ENCODE measurements around the gene SLC17A2. TPM values are rescaled to one million over a fixed set of nuclear protein-coding genes. Genes with fewer than 3 reads are reported as not detected.

SLC17A2 gene
- total RNA-seq, 2 experiments from 2014 or later: not detected

DNA sequence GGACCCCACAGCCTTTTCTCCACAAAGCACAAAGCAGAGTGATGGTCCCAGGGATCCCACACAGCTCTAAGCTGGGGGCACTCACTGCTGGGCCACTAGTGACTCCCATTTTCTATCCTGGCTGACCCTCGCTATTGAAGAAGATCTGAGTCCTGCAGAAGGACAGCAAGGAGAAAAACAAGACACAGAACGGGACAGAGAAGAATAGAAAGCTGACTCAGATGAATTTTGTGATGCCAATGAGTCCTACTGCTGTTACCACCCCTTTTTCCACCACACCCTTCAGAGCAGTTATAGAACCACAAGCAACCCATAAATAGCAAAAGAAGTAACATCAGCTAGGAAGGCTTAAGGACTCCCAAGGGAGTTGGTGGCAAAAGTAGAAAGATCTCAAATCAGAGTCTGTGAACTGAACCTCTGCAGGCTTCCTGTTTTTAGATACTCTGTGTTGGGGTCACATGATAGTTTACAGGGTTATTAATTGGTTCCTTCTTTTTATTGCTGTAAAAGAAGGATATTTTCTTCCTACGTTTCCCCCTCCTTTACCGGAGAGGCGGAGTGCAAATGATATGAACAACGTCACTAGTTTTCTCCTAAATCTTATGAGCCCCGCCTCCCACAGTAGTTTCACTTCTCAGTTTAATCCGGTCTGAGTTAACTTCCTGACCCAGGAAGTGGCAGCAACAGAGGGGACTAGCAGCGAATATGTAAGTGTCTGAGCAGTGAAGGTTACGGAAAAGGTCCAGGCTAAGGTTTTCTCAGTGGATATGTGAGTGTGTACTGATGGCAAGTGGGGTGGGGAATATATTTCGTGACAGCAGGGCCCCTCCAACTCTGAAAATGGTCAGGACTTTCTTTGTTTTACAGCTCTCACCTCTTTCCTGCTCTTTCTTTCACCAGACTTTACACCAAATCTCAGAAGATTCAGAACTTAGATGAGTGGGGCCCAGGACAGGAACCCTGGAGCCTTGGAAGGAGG is 31.9 kb upstream of the SLC17A2 start, which contains the start of gene TRIM38:
Gene TRIM38 (plus strand): TSS at position 654 of the 979 bp plus-strand sequence. CDS start 3,721 bp downstream, outside the sequence.
- POLR2A ChIA-PET: interaction anchor here (0.7 to 7.4 kb wide), 25 partner anchors 10 to 824 kb away, joined by 3 to 78 read pairs (median 5); a partner anchor contains a TSS
- CTCF ChIA-PET: interaction anchor here (0.8 to 2.6 kb wide), 11 partner anchors 15 to 684 kb away, joined by 3 to 17 read pairs (median 3); a partner anchor contains a TSS
- H3K27ac Mint-ChIP-seq: peak within 1 kb of the TSS; percentile 96
- peaks cover 22% of the 10 kb centered on the region for H3K9me3 Mint-ChIP-seq
- DNase-seq: peak; percentile 84
- peaks cover 80% of the 10 kb centered on the region for H3K4me1 Mint-ChIP-seq
- H3K27me3 Mint-ChIP-seq: no peaks in the 10 kb centered on the region
- H3K36me3 Mint-ChIP-seq (ENCODE audit: low read depth): peaks cover 64% of the 10 kb centered on the region
- H3K4me3 Mint-ChIP-seq: peak within 1 kb of the TSS; percentile 96

DNA sequence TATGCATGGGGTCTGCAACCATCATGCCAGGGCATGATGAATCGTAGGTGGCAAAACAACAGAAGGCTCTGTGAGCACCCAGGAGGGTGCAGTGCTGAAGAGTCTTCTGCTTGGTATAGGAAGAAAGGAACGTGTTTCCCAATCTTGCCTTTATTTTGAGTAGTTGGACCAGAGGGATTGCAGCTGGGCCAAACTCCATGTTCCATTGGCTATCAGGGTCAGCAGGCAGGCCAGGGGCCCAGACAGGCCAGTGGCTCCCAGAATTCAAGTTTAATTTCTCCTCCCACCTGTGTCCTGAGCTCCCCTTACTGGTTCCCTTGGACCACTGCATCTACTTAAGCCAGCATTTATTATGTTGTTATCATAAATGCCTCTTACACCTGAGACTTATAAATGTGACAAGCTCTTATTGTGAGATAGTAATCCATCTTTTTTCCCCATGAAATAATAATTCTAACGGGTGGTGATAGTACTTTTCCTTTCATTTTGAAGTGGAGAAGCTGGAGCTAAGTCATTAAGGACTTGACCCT is 31.2 kb upstream of the SLC17A2 start:
- POLR2A ChIA-PET: interaction anchor here (0.8 to 7.4 kb wide), 19 partner anchors 8 to 824 kb away, joined by 3 to 78 read pairs (median 6); a partner anchor contains a TSS
- Mint-ChIP-seq H3K36me3 (ENCODE audit: low read depth) (peaks cover 56% of the 10 kb centered on the region), H3K4me1 (peaks cover 74% of the 10 kb centered on the region), H3K27ac (peak overlapping the region; percentile 96), H3K4me3 (peak overlapping the region; percentile 96), H3K27me3 (no peaks in the 10 kb centered on the region), H3K9me3 (peaks cover 22% of the 10 kb centered on the region)
- CTCF ChIA-PET: interaction anchor here (0.5 to 2.6 kb wide), 11 partner anchors 15 to 683 kb away, joined by 3 to 17 read pairs (median 3); a partner anchor contains a TSS
- no peak for DNase-seq

DNA sequence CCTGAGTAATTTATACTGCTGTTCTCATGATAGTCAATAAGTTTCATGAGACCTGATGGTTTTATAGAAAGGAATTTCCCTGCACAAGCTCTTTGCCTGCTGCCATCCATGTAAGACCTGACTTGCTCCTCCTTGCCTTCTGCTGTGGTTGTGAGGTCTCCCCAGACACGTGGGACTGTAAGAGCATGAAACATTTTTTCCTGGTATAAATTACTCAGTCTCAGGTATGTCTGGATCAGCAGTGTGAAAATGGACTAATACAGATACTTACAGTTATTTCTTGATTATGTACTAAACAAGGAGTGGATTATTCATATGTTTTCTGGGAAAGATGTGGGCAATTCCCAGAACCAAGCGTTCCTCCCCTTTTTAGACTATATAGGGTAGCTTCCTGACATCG is 30.2 kb upstream of the SLC17A2 start:
- Mint-ChIP-seq H3K9me3 (peaks cover 24% of the 10 kb centered on the region), H3K4me1 (peaks cover 64% of the 10 kb centered on the region), H3K36me3 (ENCODE audit: low read depth) (peaks cover 47% of the 10 kb centered on the region), H3K4me3 (no peak overlapping the region), H3K27me3 (no peaks in the 10 kb centered on the region), H3K27ac (peak overlapping the region; percentile 96)
- ChIA-PET CTCF (interaction anchor here (1.4 to 1.6 kb wide), 2 partner anchors 14 to 57 kb away, joined by 3 to 5 read pairs; a partner anchor contains a TSS), POLR2A (interaction anchor here (0.8 to 7.4 kb wide), 6 partner anchors 9 to 823 kb away, joined by 3 to 78 read pairs (median 16); a partner anchor contains a TSS)
- no peak for DNase-seq

DNA sequence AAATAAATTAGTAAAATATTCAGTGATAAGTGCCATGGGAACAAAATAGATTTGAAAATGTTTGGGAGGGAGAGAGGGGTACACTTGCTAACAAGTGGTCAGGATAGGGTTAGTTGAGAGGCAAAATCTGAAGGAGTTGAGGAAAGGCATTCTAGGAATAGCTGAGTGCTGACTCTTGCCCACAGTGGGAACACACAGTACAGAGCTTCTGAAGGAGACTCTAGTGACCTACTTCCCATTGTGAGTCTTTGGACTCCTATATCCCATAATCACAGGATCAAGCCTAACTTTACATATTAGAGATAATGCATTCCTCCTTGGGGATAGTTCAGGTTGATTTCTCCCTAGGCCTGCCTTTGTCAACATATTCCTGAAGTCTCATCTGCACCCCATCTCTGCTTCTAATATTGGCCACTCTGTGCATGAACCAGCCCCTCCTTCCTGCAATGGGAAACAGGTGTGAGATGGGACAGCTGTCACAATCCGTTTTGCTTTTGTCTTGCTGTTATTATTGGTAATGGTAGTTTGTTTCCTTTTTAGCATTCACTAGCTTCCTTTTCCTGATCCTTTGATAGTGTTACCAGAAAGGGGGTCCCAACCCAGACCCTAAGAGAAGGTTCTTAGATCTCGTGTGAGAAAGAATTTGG is 29.5 kb upstream of the SLC17A2 start:
- Mint-ChIP-seq H3K9me3 (peaks cover 24% of the 10 kb centered on the region), H3K4me3 (no peak overlapping the region), H3K36me3 (ENCODE audit: low read depth) (peaks cover 41% of the 10 kb centered on the region), H3K4me1 (peaks cover 58% of the 10 kb centered on the region), H3K27ac (peak overlapping the region; percentile 74), H3K27me3 (no peaks in the 10 kb centered on the region)
- no peak for DNase-seq
- CTCF ChIA-PET: interaction anchor here (1.9 kb wide), 1 partner anchor 13 kb away, joined by 9 read pairs; no protein-coding TSS in a partner anchor
- POLR2A ChIA-PET: interaction anchor here (1.0 to 7.4 kb wide), 6 partner anchors 10 to 822 kb away, joined by 3 to 78 read pairs (median 18); a partner anchor contains a TSS

DNA sequence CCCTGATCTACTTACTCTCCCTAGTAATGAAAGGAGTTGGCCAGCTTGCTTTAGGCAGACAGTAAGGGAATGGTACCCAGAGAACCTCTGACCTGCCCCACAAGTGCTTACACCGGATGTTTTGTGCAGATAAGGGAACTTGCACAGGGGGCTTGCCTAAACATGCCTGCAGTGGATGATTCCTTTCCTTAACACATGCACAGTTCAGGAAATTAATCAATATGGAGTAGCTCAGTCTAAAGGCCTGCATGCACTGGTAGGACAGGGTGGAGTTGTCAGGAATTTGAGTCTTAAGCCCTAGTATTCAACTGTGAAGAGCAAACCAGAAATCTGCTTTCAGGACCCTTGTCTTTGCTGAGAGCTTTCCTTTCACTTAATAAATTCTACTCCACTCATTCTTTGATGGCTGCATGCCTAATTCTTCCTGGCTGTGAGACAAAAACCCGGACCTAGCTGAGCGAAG is 28.2 kb upstream of the SLC17A2 start:
- no peak overlapping the region for H3K4me3 Mint-ChIP-seq
- CTCF ChIA-PET: interaction anchor here (1.9 kb wide), 1 partner anchor 12 kb away, joined by 9 read pairs; no protein-coding TSS in a partner anchor
- peaks cover 46% of the 10 kb centered on the region for H3K4me1 Mint-ChIP-seq
- peak overlapping the region; percentile 4 for H3K27ac Mint-ChIP-seq
- no peaks in the 10 kb centered on the region for H3K27me3 Mint-ChIP-seq
- H3K9me3 Mint-ChIP-seq: peaks cover 24% of the 10 kb centered on the region
- H3K36me3 Mint-ChIP-seq (ENCODE audit: low read depth): peaks cover 29% of the 10 kb centered on the region
- POLR2A ChIA-PET: interaction anchor here (0.9 to 7.4 kb wide), 5 partner anchors 12 to 821 kb away, joined by 3 to 78 read pairs (median 5); a partner anchor contains a TSS
- no peak for DNase-seq

DNA sequence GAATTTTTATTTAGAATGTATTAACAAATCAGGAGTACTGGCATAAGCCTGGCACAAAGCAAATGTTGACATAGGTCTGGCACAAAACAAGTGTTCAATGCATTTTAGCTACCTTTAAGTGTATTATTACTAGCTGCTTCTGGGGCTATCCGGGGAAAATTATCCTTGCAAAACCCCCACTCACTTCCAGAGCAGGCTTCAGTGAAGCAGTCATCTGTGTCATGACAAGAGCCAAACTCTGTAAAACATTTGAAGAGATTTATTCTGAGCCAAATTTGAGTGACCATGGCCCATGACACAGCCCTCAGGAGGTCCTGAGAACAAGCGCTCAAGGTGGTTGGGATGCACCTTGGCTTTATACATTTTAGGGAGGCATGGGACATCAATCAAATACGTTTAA is 25.7 kb upstream of the SLC17A2 start:
- DNase-seq: no peak
- peaks cover 32% of the 10 kb centered on the region for H3K4me1 Mint-ChIP-seq
- CTCF ChIA-PET: no interaction called here
- H3K27ac Mint-ChIP-seq: no peak overlapping the region
- no peaks in the 10 kb centered on the region for H3K27me3 Mint-ChIP-seq
- POLR2A ChIA-PET: no interaction called here
- H3K36me3 Mint-ChIP-seq (ENCODE audit: low read depth): peaks cover 19% of the 10 kb centered on the region
- H3K9me3 Mint-ChIP-seq: peaks cover 22% of the 10 kb centered on the region
- H3K4me3 Mint-ChIP-seq: no peak overlapping the region

DNA sequence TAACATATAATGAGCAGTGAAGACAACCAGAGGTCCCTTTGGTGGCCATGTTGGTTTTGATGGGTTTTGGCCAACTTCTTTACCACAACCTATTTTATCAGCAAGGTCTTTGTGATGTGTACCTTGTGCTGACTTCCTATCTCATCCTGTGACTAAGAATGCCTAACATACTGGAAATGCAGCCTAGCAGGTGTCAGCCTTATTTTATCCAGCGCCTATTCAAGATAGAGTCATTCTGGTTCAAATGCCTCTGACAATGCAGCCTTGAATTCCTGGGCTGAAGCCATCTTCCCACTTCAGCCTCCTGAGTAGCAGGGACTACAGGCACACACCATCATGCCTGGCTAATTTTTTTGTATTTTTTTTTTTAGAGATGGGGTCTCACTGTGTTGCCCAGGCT is 24.3 kb upstream of the SLC17A2 start:
- ChIA-PET CTCF (no interaction called here), POLR2A (no interaction called here)
- Mint-ChIP-seq H3K27ac (no peak overlapping the region), H3K4me1 (peaks cover 18% of the 10 kb centered on the region), H3K36me3 (ENCODE audit: low read depth) (peaks cover 15% of the 10 kb centered on the region), H3K9me3 (peaks cover 16% of the 10 kb centered on the region), H3K27me3 (no peaks in the 10 kb centered on the region), H3K4me3 (no peak overlapping the region)
- no peak for DNase-seq

DNA sequence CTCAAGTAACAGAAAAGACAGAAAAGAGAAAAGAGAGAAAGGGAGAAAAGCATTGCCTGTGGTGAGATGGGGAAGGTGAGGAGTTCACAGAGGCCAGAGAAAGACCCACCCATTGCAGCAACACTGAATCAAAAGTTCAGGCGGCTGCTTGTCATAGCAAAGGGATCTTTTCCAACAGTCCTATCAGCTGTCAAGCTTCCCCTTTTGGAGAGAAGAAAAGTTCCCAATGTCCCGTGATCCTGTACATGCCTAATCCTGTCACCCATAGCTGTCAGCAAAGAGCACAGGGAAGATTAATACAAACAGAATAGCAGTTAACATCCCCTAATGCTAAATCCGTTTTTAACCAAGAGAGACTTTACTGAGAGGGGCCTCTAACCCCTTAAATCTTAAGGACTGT is 23.2 kb upstream of the SLC17A2 start:
- peaks cover 8% of the 10 kb centered on the region for H3K9me3 Mint-ChIP-seq
- ChIA-PET CTCF (no interaction called here), POLR2A (no interaction called here)
- no peak overlapping the region for H3K4me3 Mint-ChIP-seq
- H3K27me3 Mint-ChIP-seq: no peaks in the 10 kb centered on the region
- no peak overlapping the region for H3K27ac Mint-ChIP-seq
- H3K36me3 Mint-ChIP-seq (ENCODE audit: low read depth): peaks cover 7% of the 10 kb centered on the region
- DNase-seq: no peak
- H3K4me1 Mint-ChIP-seq: peaks cover 7% of the 10 kb centered on the region

DNA sequence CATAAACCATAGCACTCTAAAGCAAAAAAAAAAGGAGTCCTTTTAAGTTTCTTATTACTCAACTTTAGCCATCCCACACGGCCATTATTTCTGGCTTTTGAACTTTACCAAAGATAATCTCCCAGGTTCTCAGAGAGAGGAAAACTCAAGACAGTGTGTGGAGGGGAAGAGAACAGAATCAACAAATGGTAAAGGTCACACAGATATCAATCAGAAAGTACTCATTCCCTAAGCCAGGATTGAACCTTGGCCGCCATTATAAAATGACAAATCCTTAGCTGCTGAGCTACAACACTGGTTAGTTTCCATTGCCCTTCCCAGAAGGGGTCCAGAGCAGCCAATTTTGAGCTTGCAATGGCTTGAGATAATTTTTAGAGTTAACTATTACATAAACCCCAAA is 22.0 kb upstream of the SLC17A2 start:
- DNase-seq: no peak
- CTCF ChIA-PET: no interaction called here
- no peak overlapping the region for H3K4me3 Mint-ChIP-seq
- no peak overlapping the region for H3K27ac Mint-ChIP-seq
- H3K9me3 Mint-ChIP-seq: peaks cover 2% of the 10 kb centered on the region
- POLR2A ChIA-PET: no interaction called here
- no peaks in the 10 kb centered on the region for H3K4me1 Mint-ChIP-seq
- no peaks in the 10 kb centered on the region for H3K27me3 Mint-ChIP-seq
- no peaks in the 10 kb centered on the region for H3K36me3 Mint-ChIP-seq (ENCODE audit: low read depth)

DNA sequence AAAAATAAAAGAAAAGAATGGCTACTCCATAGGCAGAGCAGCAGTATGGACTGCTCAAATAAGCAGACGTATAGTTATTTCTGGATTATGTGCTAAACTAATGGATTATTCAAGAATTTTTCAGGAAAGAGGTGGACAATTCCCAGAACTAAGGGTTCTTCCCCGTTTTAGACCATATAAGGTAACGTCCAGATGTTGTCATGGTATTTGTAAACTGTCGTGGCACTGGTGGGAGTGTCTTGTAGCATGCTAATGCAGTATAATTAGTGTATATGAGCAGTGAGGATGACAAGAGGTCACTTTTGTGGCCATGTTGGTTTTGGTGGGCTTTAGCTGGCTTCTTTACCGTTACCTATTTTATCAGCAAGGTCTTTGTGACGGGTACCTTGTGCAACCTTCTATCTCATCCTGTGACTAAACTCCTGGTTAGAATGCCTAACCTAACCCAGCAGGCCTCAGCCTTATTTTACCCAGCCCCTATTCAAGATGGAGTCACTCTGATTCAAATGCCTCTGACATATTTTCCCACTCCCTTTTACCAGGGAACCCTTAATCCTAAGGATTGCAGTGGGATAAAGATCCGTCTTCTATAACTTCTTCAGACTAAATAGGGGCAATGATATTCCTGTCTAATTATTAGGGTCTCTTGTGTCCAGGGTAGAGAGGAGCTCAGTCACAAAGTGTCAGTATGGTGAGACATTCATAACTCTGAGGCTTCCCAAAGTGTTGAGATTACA is 21.0 kb upstream of the SLC17A2 start:
- Mint-ChIP-seq H3K4me1 (peaks cover 7% of the 10 kb centered on the region), H3K36me3 (ENCODE audit: low read depth) (no peaks in the 10 kb centered on the region), H3K4me3 (no peak overlapping the region), H3K9me3 (peaks cover under 1% of the 10 kb centered on the region), H3K27ac (no peak overlapping the region), H3K27me3 (no peaks in the 10 kb centered on the region)
- DNase-seq: no peak
- CTCF ChIA-PET: no interaction called here
- POLR2A ChIA-PET: interaction anchor here (0.6 kb wide), 1 partner anchor 1907 kb away, joined by 3 read pairs; no protein-coding TSS in a partner anchor

DNA sequence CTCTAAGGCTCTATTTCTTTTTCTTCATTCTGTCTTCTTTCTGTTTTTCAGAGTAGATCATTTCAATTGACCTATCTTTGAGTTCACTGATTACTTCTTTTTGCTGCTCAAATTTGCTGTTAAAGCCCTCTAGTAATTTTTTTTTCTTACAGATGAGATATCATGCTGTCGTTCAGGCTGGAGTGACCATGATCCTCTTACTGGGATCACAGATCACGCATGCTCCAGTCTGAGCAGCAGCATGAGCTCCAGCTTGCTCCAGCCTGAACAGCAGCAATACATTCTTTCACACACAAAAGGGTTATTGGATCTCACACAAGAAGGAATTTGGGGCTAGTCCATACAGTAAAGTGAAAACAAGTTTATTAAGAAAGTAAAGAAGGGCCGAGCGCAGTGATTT is 19.8 kb upstream of the SLC17A2 start:
- H3K9me3 Mint-ChIP-seq: peaks cover 5% of the 10 kb centered on the region
- POLR2A ChIA-PET: interaction anchor here (1.4 kb wide), 1 partner anchor 11 kb away, joined by 5 read pairs; no protein-coding TSS in a partner anchor
- DNase-seq: no peak
- CTCF ChIA-PET: no interaction called here
- H3K27ac Mint-ChIP-seq: no peak overlapping the region
- no peak overlapping the region for H3K4me3 Mint-ChIP-seq
- peaks cover 17% of the 10 kb centered on the region for H3K4me1 Mint-ChIP-seq
- H3K27me3 Mint-ChIP-seq: no peaks in the 10 kb centered on the region
- H3K36me3 Mint-ChIP-seq (ENCODE audit: low read depth): no peaks in the 10 kb centered on the region

DNA sequence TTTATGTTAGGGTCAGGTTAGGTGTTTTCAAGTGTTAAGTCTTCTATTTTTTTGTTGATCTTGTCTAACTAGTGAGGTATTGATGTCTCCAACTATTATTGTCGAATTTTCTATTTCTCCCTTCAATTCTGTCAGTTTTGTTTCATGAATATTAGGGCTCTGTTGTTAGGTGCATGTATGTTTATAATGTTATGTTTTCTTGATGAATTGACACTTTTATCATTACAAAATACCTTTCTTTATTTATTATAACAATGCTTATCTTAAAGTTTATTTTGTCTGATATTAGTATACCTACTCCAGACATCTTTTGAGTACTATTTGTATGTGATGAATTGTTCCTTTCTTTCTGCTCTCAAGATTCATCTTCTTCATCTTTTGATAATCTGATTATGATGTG is 19.2 kb upstream of the SLC17A2 start:
- no peak for DNase-seq
- no peaks in the 10 kb centered on the region for H3K36me3 Mint-ChIP-seq (ENCODE audit: low read depth)
- ChIA-PET CTCF (no interaction called here), POLR2A (interaction anchor here (1.4 kb wide), 1 partner anchor 12 kb away, joined by 5 read pairs; no protein-coding TSS in a partner anchor)
- H3K27me3 Mint-ChIP-seq: no peaks in the 10 kb centered on the region
- no peak overlapping the region for H3K4me3 Mint-ChIP-seq
- peaks cover 6% of the 10 kb centered on the region for H3K9me3 Mint-ChIP-seq
- H3K27ac Mint-ChIP-seq: no peak overlapping the region
- H3K4me1 Mint-ChIP-seq: peaks cover 23% of the 10 kb centered on the region
